Activated CD4-positive, alpha-beta memory T cell treated with anti-CD3 and anti-CD28 coated beads for 36 hours (primary cell): ENCODE data around the gene VPS37B. TPM values are rescaled to one million over a fixed set of nuclear protein-coding genes. Genes with fewer than 3 reads are reported as not detected.

Source experiments
- CTCF ChIA-PET: fragments of 350-600 bp; sonication (Branson Sonifier 250); formaldehyde crosslinking; loops from one replicate; lab custom pipeline; 2021; ENCODE audit warnings: antibody characterized with exemption, inconsistent platforms; lab: Charles Lee
- POLR2A ChIA-PET: fragments of 350-600 bp; sonication (Branson Sonifier 250); formaldehyde crosslinking; loops from one replicate; lab custom pipeline; 2021; ENCODE audit warnings: antibody characterized with exemption; lab: Charles Lee
- DNase-seq: peaks from one replicate; pipeline ENCODE4 v3.0.0-alpha.2; 2020
- H3K27ac Mint-ChIP-seq: one replicate; pipeline ENCODE4 v1.8.0; 2021; ENCODE audit warnings: mixed read lengths
- H3K27me3 Mint-ChIP-seq: one replicate; pipeline ENCODE4 v1.8.0; 2021; ENCODE audit warnings: mixed read lengths
- H3K36me3 Mint-ChIP-seq: one replicate; pipeline ENCODE4 v1.8.0; 2021; ENCODE audit warnings: mixed read lengths
- H3K4me1 Mint-ChIP-seq: one replicate; pipeline ENCODE4 v1.8.0; 2021; ENCODE audit warnings: low read depth, mixed read lengths
- H3K4me3 Mint-ChIP-seq: one replicate; pipeline ENCODE4 v1.8.0; 2021; ENCODE audit warnings: mild to moderate bottlenecking, mixed read lengths
- H3K9me3 Mint-ChIP-seq: one replicate; pipeline ENCODE4 v1.8.0; 2021; ENCODE audit warnings: mixed read lengths
- intact Hi-C: fragments of 100-400 bp; cut with micrococcal nuclease; formaldehyde crosslinking; loops from one replicate; pipeline ENCODE4 v1.15.1; 2023
- total RNA-seq, 2 experiments: library from RNA; stranded (reverse); gene quantifications; one replicate each; pipeline ENCODE4 v1.2.3, GENCODE V29; 2021

VPS37B gene
- total RNA-seq, 2 experiments from 2014 or later: 10.0 to 10.4 TPM

GRCh38 chr12:122862110-122862634 is 33.8 kb downstream of the VPS37B start:
- Mint-ChIP-seq H3K4me1 (no peaks in the 10 kb centered on the region), H3K9me3 (no peaks in the 10 kb centered on the region), H3K27me3 (no peaks in the 10 kb centered on the region), H3K27ac (no peak overlapping the region), H3K4me3 (no peak overlapping the region), H3K36me3 (peaks cover 9% of the 10 kb centered on the region)
- POLR2A ChIA-PET: no interaction called here
- no peak for DNase-seq
- CTCF ChIA-PET: interaction anchor here (1.1 to 8.7 kb wide), 7 partner anchors 35 to 113 kb away, joined by 3 to 239 read pairs (median 5); partner anchors contain the start of gene OGFOD2
- intact Hi-C loops: no loop called here

GRCh38 chr12:122861587-122861970 is 34.3 kb downstream of the VPS37B start:
- intact Hi-C loops: no loop called here
- H3K9me3 Mint-ChIP-seq: no peaks in the 10 kb centered on the region
- H3K4me1 Mint-ChIP-seq: no peaks in the 10 kb centered on the region
- H3K27me3 Mint-ChIP-seq: no peaks in the 10 kb centered on the region
- CTCF ChIA-PET: interaction anchor here (1.1 to 8.7 kb wide), 14 partner anchors 9 to 182 kb away, joined by 3 to 239 read pairs (median 4); partner anchors contain the start of gene OGFOD2
- POLR2A ChIA-PET: interaction anchor here (1.6 kb wide), 1 partner anchor 90 kb away, joined by 6 read pairs; no protein-coding TSS in a partner anchor
- H3K36me3 Mint-ChIP-seq: peaks cover 5% of the 10 kb centered on the region
- H3K4me3 Mint-ChIP-seq: no peak overlapping the region
- no peak overlapping the region for H3K27ac Mint-ChIP-seq
- DNase-seq: no peak

- POLR2A ChIA-PET: interaction anchor here (1.6 kb wide), 1 partner anchor 91 kb away, joined by 6 read pairs; no protein-coding TSS in a partner anchor
- no peak for DNase-seq
- Mint-ChIP-seq H3K27ac (no peak overlapping the region), H3K4me1 (no peaks in the 10 kb centered on the region), H3K36me3 (peaks cover 5% of the 10 kb centered on the region), H3K9me3 (no peaks in the 10 kb centered on the region), H3K4me3 (no peak overlapping the region), H3K27me3 (no peaks in the 10 kb centered on the region)
- intact Hi-C loops: loop anchor here (1.0 kb wide), 2 partner anchors 40 to 91 kb away; no protein-coding TSS in a partner anchor
- CTCF ChIA-PET: interaction anchor here (0.6 to 8.7 kb wide), 22 partner anchors 10 to 377 kb away, joined by 3 to 239 read pairs (median 4); partner anchors contain the start of genes ABCB9 and OGFOD2
These were observed 34.9 kb downstream of the VPS37B start for GRCh38 chr12:122860854-122861586.

DNA sequence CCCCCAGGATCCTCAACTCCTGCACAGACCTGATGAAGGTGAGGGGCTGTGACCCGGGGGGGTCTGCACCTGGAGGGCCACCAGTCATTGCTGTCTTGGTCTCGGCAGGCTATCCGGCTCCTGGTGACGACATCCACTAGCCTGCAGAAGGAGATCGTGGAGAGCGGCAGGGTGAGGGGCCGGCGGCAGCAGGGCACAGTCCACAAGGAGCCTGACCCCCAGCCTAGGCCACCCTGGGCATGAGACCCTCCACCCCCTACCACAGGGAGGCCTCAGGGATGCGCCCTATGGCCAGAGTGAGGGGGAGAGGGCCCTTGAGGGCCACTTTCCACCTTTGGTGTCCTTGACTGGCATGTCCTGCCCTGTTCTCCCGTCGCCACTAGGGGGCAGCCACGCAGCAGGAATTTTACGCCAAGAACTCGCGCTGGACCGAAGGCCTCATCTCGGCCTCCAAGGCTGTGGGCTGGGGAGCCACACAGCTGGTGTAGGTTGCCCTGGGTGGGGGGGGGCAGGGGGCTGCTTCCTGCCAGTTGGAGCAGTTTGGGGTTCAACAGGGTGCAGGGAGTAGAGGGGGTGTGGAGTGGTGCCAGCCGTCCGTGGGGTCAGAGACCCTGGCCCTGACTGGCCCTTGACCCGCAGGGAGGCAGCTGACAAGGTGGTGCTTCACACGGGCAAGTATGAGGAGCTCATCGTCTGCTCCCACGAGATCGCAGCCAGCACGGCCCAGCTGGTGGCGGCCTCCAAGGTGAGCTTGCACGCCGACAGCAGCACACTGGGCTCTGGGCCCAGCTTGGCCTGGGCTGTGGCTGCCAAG is 35.7 kb downstream of the VPS37B start:
- peaks cover 5% of the 10 kb centered on the region for H3K36me3 Mint-ChIP-seq
- no peaks in the 10 kb centered on the region for H3K9me3 Mint-ChIP-seq
- H3K4me3 Mint-ChIP-seq: no peak overlapping the region
- POLR2A ChIA-PET: interaction anchor here (1.6 kb wide), 1 partner anchor 92 kb away, joined by 6 read pairs; no protein-coding TSS in a partner anchor
- CTCF ChIA-PET: interaction anchor here (0.6 to 8.7 kb wide), 25 partner anchors 11 to 378 kb away, joined by 3 to 239 read pairs (median 4); partner anchors contain the start of genes ABCB9 and OGFOD2
- H3K27ac Mint-ChIP-seq: no peak overlapping the region
- no peaks in the 10 kb centered on the region for H3K4me1 Mint-ChIP-seq
- DNase-seq: peak; percentile 88
- H3K27me3 Mint-ChIP-seq: no peaks in the 10 kb centered on the region
- intact Hi-C loops: loop anchor here (1.0 kb wide), 2 partner anchors 41 to 92 kb away; no protein-coding TSS in a partner anchor

DNA sequence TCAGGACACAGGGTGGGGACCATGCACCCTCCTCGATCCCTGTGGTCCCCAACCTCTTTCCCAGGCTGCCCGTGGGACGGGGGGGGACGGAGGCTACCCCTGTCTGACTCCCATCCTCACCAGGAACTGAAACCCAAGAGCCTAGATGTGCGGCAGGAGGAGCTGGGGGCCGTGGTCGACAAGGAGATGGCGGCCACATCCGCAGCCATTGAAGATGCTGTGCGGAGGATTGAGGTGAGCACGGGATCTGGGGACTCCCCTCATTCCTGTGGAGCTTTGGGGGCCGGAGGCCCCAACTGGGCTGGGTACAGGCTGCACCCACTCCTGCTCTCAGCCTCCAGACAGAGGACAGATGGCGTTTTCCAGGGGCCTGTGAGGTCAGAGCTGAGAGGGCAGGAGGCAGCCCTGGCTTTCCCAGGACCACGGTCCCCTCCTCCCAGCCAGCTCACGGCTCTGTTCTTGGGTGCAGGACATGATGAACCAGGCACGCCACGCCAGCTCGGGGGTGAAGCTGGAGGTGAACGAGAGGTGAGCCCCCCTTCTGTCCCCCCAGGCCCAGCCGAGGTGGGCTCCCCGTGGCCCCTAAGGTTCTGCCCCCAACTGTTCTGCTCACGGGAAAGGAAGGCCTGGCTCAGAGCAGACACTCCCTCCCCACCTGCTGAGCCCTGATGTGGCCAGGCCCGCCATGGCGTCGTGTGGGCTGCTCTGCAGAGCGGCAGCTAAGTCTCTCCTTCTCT is 36.5 kb downstream of the VPS37B start:
- no peak overlapping the region for H3K27ac Mint-ChIP-seq
- POLR2A ChIA-PET: no interaction called here
- intact Hi-C loops: loop anchor here (1.0 kb wide), 2 partner anchors 42 to 93 kb away; no protein-coding TSS in a partner anchor

GRCh38 chr12:122858591-122859302 is 37.2 kb downstream of the VPS37B start:
- DNase-seq: no peak
- H3K9me3 Mint-ChIP-seq: no peaks in the 10 kb centered on the region
- POLR2A ChIA-PET: no interaction called here
- no peaks in the 10 kb centered on the region for H3K4me1 Mint-ChIP-seq
- H3K36me3 Mint-ChIP-seq: peaks cover 2% of the 10 kb centered on the region
- no peak overlapping the region for H3K4me3 Mint-ChIP-seq
- intact Hi-C loops: no loop called here
- CTCF ChIA-PET: interaction anchor here (0.7 to 8.7 kb wide), 5 partner anchors 10 to 383 kb away, joined by 3 to 239 read pairs (median 5); no protein-coding TSS in a partner anchor
- H3K27me3 Mint-ChIP-seq: no peaks in the 10 kb centered on the region
- no peak overlapping the region for H3K27ac Mint-ChIP-seq

More for the DNA sequence above, 36.5 kb downstream of the VPS37B start:
- Mint-ChIP-seq H3K27me3 (no peaks in the 10 kb centered on the region), H3K4me3 (no peak overlapping the region), H3K9me3 (no peaks in the 10 kb centered on the region), H3K36me3 (peaks cover 4% of the 10 kb centered on the region), H3K4me1 (no peaks in the 10 kb centered on the region)
- CTCF ChIA-PET: interaction anchor here (0.7 to 8.7 kb wide), 8 partner anchors 11 to 383 kb away, joined by 3 to 239 read pairs (median 8); no protein-coding TSS in a partner anchor
- DNase-seq: no peak

DNA sequence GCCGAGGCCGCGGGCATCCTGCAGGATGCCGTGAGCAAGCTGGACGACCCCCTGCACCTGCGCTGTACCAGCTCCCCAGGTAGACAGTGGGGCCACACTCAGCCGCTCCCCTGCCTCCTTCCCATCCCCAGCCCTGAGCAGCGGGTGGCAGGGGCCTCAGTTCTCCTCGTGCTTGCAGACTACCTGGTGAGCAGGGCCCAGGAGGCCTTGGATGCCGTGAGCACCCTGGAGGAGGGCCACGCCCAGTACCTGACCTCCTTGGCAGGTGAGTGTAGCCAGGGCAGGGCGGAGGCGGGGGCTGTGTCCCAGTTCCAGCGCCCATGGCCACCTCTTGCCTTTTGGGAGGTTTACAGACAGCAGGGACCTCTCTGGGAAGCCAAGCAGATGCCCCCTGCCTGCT is 37.8 kb downstream of the VPS37B start:
- Mint-ChIP-seq H3K9me3 (no peaks in the 10 kb centered on the region), H3K27me3 (no peaks in the 10 kb centered on the region), H3K4me3 (no peak overlapping the region), H3K36me3 (peaks cover 2% of the 10 kb centered on the region), H3K4me1 (no peaks in the 10 kb centered on the region), H3K27ac (no peak overlapping the region)
- CTCF ChIA-PET: interaction anchor here (1.0 to 8.7 kb wide), 2 partner anchors 13 to 94 kb away, joined by 3 to 239 read pairs; no protein-coding TSS in a partner anchor
- DNase-seq: no peak
- intact Hi-C loops: no loop called here
- POLR2A ChIA-PET: no interaction called here

DNA sequence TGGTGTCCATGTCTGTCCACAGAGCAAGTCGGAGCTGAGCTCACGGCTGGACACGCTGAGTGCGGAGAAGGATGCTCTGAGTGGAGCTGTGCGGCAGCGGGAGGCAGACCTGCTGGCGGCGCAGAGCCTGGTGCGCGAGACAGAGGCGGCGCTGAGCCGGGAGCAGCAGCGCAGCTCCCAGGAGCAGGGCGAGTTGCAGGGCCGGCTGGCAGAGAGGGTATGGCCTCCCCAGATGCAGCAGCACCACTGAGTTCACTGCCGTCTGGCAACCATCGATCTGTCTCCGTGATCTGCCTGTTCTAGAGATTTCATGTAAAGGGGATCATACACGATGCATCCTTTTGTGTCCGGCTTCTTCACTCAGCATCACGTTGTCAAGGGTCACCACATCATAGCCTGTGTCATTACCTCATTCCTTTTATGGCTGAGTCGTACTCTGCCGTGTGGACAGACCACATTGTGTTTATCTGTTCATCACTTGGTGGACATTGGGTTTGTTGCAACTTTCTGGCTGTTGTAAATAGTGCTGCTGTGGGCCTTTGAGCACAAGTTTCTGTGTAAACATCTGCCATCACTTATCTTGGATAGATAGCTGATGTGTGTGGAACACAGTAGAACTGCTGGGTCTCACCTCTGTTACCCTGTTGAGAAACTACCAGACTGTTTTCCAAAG is 38.8 kb downstream of the VPS37B start:
- POLR2A ChIA-PET: interaction anchor here (1.1 kb wide), 1 partner anchor 22 kb away, joined by 3 read pairs; the partner anchor contains the start of gene HIP1R
- CTCF ChIA-PET: interaction anchor here (1.0 to 8.7 kb wide), 4 partner anchors 14 to 96 kb away, joined by 3 to 239 read pairs (median 6); no protein-coding TSS in a partner anchor
- Mint-ChIP-seq H3K9me3 (no peaks in the 10 kb centered on the region), H3K36me3 (peaks cover 2% of the 10 kb centered on the region), H3K4me3 (no peak overlapping the region), H3K4me1 (no peaks in the 10 kb centered on the region), H3K27me3 (no peaks in the 10 kb centered on the region), H3K27ac (no peak overlapping the region)
- DNase-seq: no peak
- intact Hi-C loops: no loop called here

GRCh38 chr12:122855928-122856831 is 39.7 kb downstream of the VPS37B start:
- intact Hi-C loops: no loop called here
- Mint-ChIP-seq H3K27ac (no peak overlapping the region), H3K4me1 (no peaks in the 10 kb centered on the region), H3K9me3 (no peaks in the 10 kb centered on the region), H3K4me3 (no peak overlapping the region), H3K27me3 (no peaks in the 10 kb centered on the region), H3K36me3 (peaks cover 2% of the 10 kb centered on the region)
- DNase-seq: no peak
- POLR2A ChIA-PET: interaction anchor here (1.1 kb wide), 1 partner anchor 21 kb away, joined by 3 read pairs; the partner anchor contains the start of gene HIP1R
- CTCF ChIA-PET: interaction anchor here (0.6 to 1.5 kb wide), 2 partner anchors 97 to 140 kb away, joined by 3 to 9 read pairs; no protein-coding TSS in a partner anchor
